Keratinocyte (primary cell): ENCODE data around the gene MRM2. TPM values are rescaled to one million over a fixed set of nuclear protein-coding genes. Genes with fewer than 3 reads are reported as not detected.

ENCODE experiments used
- DNase-seq: peaks from one replicate; pipeline ENCODE4 v3.0.0-alpha.2; 2011; ENCODE audit warnings: low read depth, missing footprints, low spot score
- FAIRE-seq: peaks from 2 replicates; lab custom pipeline; 2011; peaks lifted over from hg19 to GRCh38; lab: Jason Lieb, UNC
- H2AFZ ChIP-seq: 2 replicates; pipeline ENCODE4 v1.6.0; 2012; ENCODE audit warnings: low read length, control low read depth, inconsistent platforms; ENCODE audit not compliant: control insufficient read depth
- H3K27ac ChIP-seq: 2 replicates; pipeline ENCODE4 v1.5.1; 2011; ENCODE audit warnings: low read length; ENCODE audit not compliant: control insufficient read depth, insufficient read depth
- H3K27me3 ChIP-seq: 3 replicates; pipeline ENCODE4 v1.6.0; 2011; ENCODE audit warnings: low read length; ENCODE audit not compliant: control insufficient read depth, insufficient read depth; ENCODE audit errors: extremely low read depth
- H3K36me3 ChIP-seq, 2 experiments: 2 replicates in 1 of 2; 3 replicates in 1 of 2; pipeline ENCODE4 v1.5.1; 2011; ENCODE audit warnings: low read length in 2 of 2, mild to moderate bottlenecking in 1 of 2; ENCODE audit not compliant: control insufficient read depth in 2 of 2, insufficient read depth in 2 of 2; ENCODE audit errors: extremely low read depth in 1 of 2
- H3K4me1 ChIP-seq: 3 replicates; pipeline ENCODE4 v1.5.1; 2011; ENCODE audit warnings: low read length; ENCODE audit not compliant: control insufficient read depth, insufficient read depth; ENCODE audit errors: extremely low read depth
- H3K4me2 ChIP-seq: 3 replicates; pipeline ENCODE4 v1.6.0; 2011; ENCODE audit warnings: low read depth, low read length; ENCODE audit not compliant: control insufficient read depth, insufficient read depth; ENCODE audit errors: extremely low read depth
- H3K4me3 ChIP-seq, 3 experiments: fragments of 200-600 bp in 1 of 3; sonication (generic) in 1 of 3; 2 replicates in 2 of 3; 3 replicates in 1 of 3; pipeline ENCODE4 v1.5.1; 2011 to 2016; ENCODE audit warnings: low read length in 3 of 3, mild to moderate bottlenecking in 3 of 3, control low read depth in 2 of 3, inconsistent platforms in 1 of 3, low read depth in 1 of 3, mixed read lengths in 1 of 3, mixed run types in 1 of 3, moderate library complexity in 1 of 3; ENCODE audit not compliant: control insufficient read depth in 2 of 3, insufficient read depth in 2 of 3; ENCODE audit errors: extremely low read depth in 1 of 3
- H3K79me2 ChIP-seq: 2 replicates; pipeline ENCODE4 v1.6.0; 2012; ENCODE audit warnings: low read length; ENCODE audit not compliant: control insufficient read depth, insufficient read depth
- H3K9ac ChIP-seq: 3 replicates; pipeline ENCODE4 v1.6.0; 2011; ENCODE audit warnings: low read length; ENCODE audit not compliant: control insufficient read depth, insufficient read depth; ENCODE audit errors: extremely low read depth
- H3K9me1 ChIP-seq: 3 replicates; pipeline ENCODE4 v1.6.0; 2011; ENCODE audit warnings: low read length; ENCODE audit not compliant: control insufficient read depth, insufficient read depth; ENCODE audit errors: extremely low read depth
- H3K9me3 ChIP-seq: 2 replicates; pipeline ENCODE4 v1.5.1; 2012; ENCODE audit warnings: low read depth, low read length; ENCODE audit not compliant: control insufficient read depth
- H4K20me1 ChIP-seq: 3 replicates; pipeline ENCODE4 v1.6.0; 2011; ENCODE audit warnings: low read length; ENCODE audit not compliant: control insufficient read depth, insufficient read depth; ENCODE audit errors: extremely low read depth
- CTCF ChIP-seq, 3 experiments: IDR thresholded peaks in 1 of 3; conservative IDR thresholded peaks in 1 of 3; optimal IDR thresholded peaks in 1 of 3; 2 replicates in 2 of 3; 3 replicates in 1 of 3; pipeline versions ENCODE3 to v1.5.1; 2011; ENCODE audit warnings: low read length in 3 of 3, mild to moderate bottlenecking in 3 of 3, moderate library complexity in 2 of 3, control low read depth in 1 of 3, inconsistent platforms in 1 of 3; ENCODE audit not compliant: insufficient read depth in 2 of 3; ENCODE audit errors: extremely low read depth in 1 of 3
- EZH2 ChIP-seq: IDR thresholded peaks from one replicate; pipeline ENCODE4 v1.6.1; 2012; ENCODE audit warnings: inconsistent platforms, mild to moderate bottlenecking, low read length, moderate library complexity
- dilution Hi-C: fragments of 300-500 bp; cut with MboI; formaldehyde crosslinking; loops from one replicate; pipeline ENCODE4 v1.7.0; 2020; ENCODE audit warnings: low sequenced_read_pairs; ENCODE audit not compliant: extremely low pct_ligation_motif_present
- polyA plus RNA-seq, 5 experiments: library from polyadenylated mRNA; depleted of rRNA in 3 of 5; stranded (reverse) in 3 of 5; stranded (forward) in 1 of 5; unstranded in 1 of 5; fragments of >200 nt; gene quantifications; 1 replicate in 1 of 5; 2 replicates in 3 of 5; 3 replicates in 1 of 5; pipeline versions ENCODE4 v1.2.1 to v1.2.3, GENCODE V29; 2011 to 2012; ENCODE audit warnings: missing spikeins in 2 of 5, low read depth in 1 of 5, low replicate concordance in 1 of 5

The MRM2 gene
- polyA plus RNA-seq, 1 donor (not counting 4 experiments of a cell fraction or from before 2014, with no cell fraction given), result 21.5 TPM

- peaks cover 36% of the 10 kb centered on the region for H3K79me2 ChIP-seq
- TF ChIP-seq CTCF (optimal IDR thresholded peaks at IDR 0.05 in 1 of 3, IDR thresholded peaks at IDR 0.05 in 1 of 3, conservative IDR thresholded peaks at IDR 0.05 in 1 of 3; ENCODE audit: extremely low read depth in 1 of 3, insufficient read depth in 2 of 3, low read length in 3 of 3), result no peak
- TF ChIP-seq EZH2, result no peak
- no peak overlapping the region for H3K9ac ChIP-seq
- H3K4me3 ChIP-seq, result no peak overlapping the region
- H3K9me1 ChIP-seq, result no peaks in the 10 kb centered on the region
- H3K4me1 ChIP-seq, result peaks cover 16% of the 10 kb centered on the region
- H4K20me1 ChIP-seq, result no peaks in the 10 kb centered on the region
- H3K4me2 ChIP-seq, result no peak overlapping the region
- H3K27ac ChIP-seq, result peak overlapping the region; percentile 4
- dilution Hi-C loops, result no loop called here
- FAIRE-seq, result peak; percentile 26
- H3K9me3 ChIP-seq, result no peaks in the 10 kb centered on the region
- peaks cover 26 to 27% of the 10 kb centered on the region in 2 experiments for H3K36me3 ChIP-seq
- no peaks in the 10 kb centered on the region for H3K27me3 ChIP-seq
- DNase-seq, result peak; percentile 32
- no peak overlapping the region for H2AFZ ChIP-seq
These were observed 4.8 kb downstream of the MRM2 start for GRCh38 chr7:2237109-2237602.

- peaks cover 36% of the 10 kb centered on the region for H3K79me2 ChIP-seq
- TF ChIP-seq CTCF (optimal IDR thresholded peaks at IDR 0.05 in 1 of 3, IDR thresholded peaks at IDR 0.05 in 1 of 3, conservative IDR thresholded peaks at IDR 0.05 in 1 of 3; ENCODE audit: extremely low read depth in 1 of 3, insufficient read depth in 2 of 3, low read length in 3 of 3), result no peak
- no peak for TF ChIP-seq EZH2
- no peak overlapping the region for H2AFZ ChIP-seq
- dilution Hi-C loops, result no loop called here
- H3K36me3 ChIP-seq, result peaks cover 19 to 26% of the 10 kb centered on the region in 2 experiments
- no peak for FAIRE-seq
- no peaks in the 10 kb centered on the region for H3K9me3 ChIP-seq
- no peak for DNase-seq
- H3K9ac ChIP-seq, result no peak overlapping the region
- H3K27me3 ChIP-seq, result no peaks in the 10 kb centered on the region
- no peak overlapping the region for H3K4me3 ChIP-seq
- H3K4me2 ChIP-seq, result no peak overlapping the region
- H4K20me1 ChIP-seq, result no peaks in the 10 kb centered on the region
- H3K9me1 ChIP-seq, result no peaks in the 10 kb centered on the region
- peaks cover 22% of the 10 kb centered on the region for H3K4me1 ChIP-seq
- H3K27ac ChIP-seq, result no peak overlapping the region
These were observed 8.1 kb downstream of the MRM2 start for GRCh38 chr7:2233926-2234325.
